IMR-90 (cell line): ENCODE data around the gene PRKAR2A.
"Not testable (repeated sequence)": the region's sequence is repeated elsewhere in the genome, so short reads cannot be mapped to it uniquely, and the experiment has no call there.

Experiments
- BHLHE40 ChIP-seq: fragments of 150-350 bp; IDR thresholded peaks from 2 replicates; pipeline ENCODE4 v1.6.1; 2016; ENCODE audit warnings: mild to moderate bottlenecking, low read depth, low read length
- CEBPB ChIP-seq: IDR thresholded peaks from 2 replicates; pipeline ENCODE4 v1.6.1; 2012; ENCODE audit warnings: low read depth, low read length, improper control_type of control experiment
- CTCF ChIP-seq: conservative IDR thresholded peaks from 2 replicates; pipeline ENCODE4 v1.5.1; 2012; ENCODE audit warnings: mild to moderate bottlenecking, low read depth, low read length, improper control_type of control experiment
- MXI1 ChIP-seq: IDR thresholded peaks from 2 replicates; pipeline ENCODE4 v1.6.1; 2012; ENCODE audit warnings: low read depth, mild to moderate bottlenecking, low read length, moderate library complexity, borderline replicate concordance
- POLR2A ChIP-seq: IDR thresholded peaks from 2 replicates; pipeline ENCODE4 v1.6.1; 2012; ENCODE audit warnings: mild to moderate bottlenecking, low read depth, low read length
- RAD21 ChIP-seq: IDR thresholded peaks from 2 replicates; pipeline ENCODE4 v1.6.1; 2012; ENCODE audit warnings: low read length, improper control_type of control experiment
- RCOR1 ChIP-seq: IDR thresholded peaks from 2 replicates; pipeline ENCODE4 v1.6.1; 2012; ENCODE audit warnings: mild to moderate bottlenecking, low read length, improper control_type of control experiment; ENCODE audit not compliant: insufficient replicate concordance
- RFX5 ChIP-seq: IDR thresholded peaks from 2 replicates; pipeline ENCODE4 v1.8.0; 2012; ENCODE audit warnings: low read depth, mild to moderate bottlenecking, low read length, moderate library complexity
- SMC3 ChIP-seq: fragments of 150-350 bp; IDR thresholded peaks from 2 replicates; pipeline ENCODE4 v1.6.1; 2016; ENCODE audit warnings: low read depth, mild to moderate bottlenecking, antibody characterized with exemption, low read length, moderate library complexity
- USF2 ChIP-seq: fragments of 150-350 bp; IDR thresholded peaks from 2 replicates; pipeline ENCODE4 v1.6.1; 2017; ENCODE audit warnings: mild to moderate bottlenecking, antibody characterized with exemption, low read length, low read depth

- TF ChIP-seq BHLHE40, SMC3, CTCF, CEBPB, RAD21, RCOR1, POLR2A, RFX5, MXI1, USF2: not testable (repeated sequence)
These were observed 124.4 kb downstream of the PRKAR2A start for GRCh38 chr3:48723293-48723692.
